Lower lobe of right lung (tissue), 2 donors: ENCODE results near the gene NR2E3. TPM values are rescaled to one million over a fixed set of nuclear protein-coding genes. Genes with fewer than 3 reads are reported as not detected.

Source experiments
- ATAC-seq, 2 donors: fragments of 200-7000 bp; cut with Tn5 transposase; one replicate each; pipeline ENCODE4 v1.9.1; 2020 to 2022; ENCODE audit warnings: mild to moderate bottlenecking in 2 of 2, moderate library complexity in 2 of 2
- DNase-seq: peaks from one replicate; pipeline ENCODE4 v3.0.0-alpha.2; 2020
- H3K27ac ChIP-seq: fragments of 200-600 bp; one replicate; pipeline ENCODE4 v1.8.0; 2022
- H3K27me3 ChIP-seq: fragments of 200-600 bp; one replicate; pipeline ENCODE4 v1.8.0; 2022; ENCODE audit warnings: low read depth
- H3K36me3 ChIP-seq: fragments of 200-600 bp; one replicate; pipeline ENCODE4 v1.8.0; 2022; ENCODE audit warnings: mild to moderate bottlenecking
- H3K4me1 ChIP-seq: fragments of 200-600 bp; one replicate; pipeline ENCODE4 v1.8.0; 2022
- H3K4me3 ChIP-seq: fragments of 200-600 bp; one replicate; pipeline ENCODE4 v1.8.0; 2022; ENCODE audit warnings: mild to moderate bottlenecking
- H3K9me3 ChIP-seq: fragments of 200-600 bp; one replicate; pipeline ENCODE4 v1.8.0; 2022
- intact Hi-C: fragments of 100-400 bp; cut with DNase I; formaldehyde crosslinking; loops from one replicate; pipeline ENCODE4 v1.11.0; 2022
- total RNA-seq: library from RNA; stranded (reverse); fragmentation: NEBNext Ultra II Directional; extraction: Animal tissue kit (Norgen Biotek cat#: 25700); gene quantifications from one replicate; pipeline ENCODE4 v1.2.1, GENCODE V29; 2021
- TF ChIP-seq, protein P1 (sequence below): fragments of 200-600 bp; IDR thresholded peaks from one replicate; pipeline ENCODE4 v1.8.0; 2022; ENCODE audit warnings: antibody characterized with exemption, mild to moderate bottlenecking
- donor health status: DM: no; HTN: yes; CAD: no; lungs with severe emphysema.

NR2E3 gene
- total RNA-seq, 1 donor from 2014 or later = not detected

DNA sequence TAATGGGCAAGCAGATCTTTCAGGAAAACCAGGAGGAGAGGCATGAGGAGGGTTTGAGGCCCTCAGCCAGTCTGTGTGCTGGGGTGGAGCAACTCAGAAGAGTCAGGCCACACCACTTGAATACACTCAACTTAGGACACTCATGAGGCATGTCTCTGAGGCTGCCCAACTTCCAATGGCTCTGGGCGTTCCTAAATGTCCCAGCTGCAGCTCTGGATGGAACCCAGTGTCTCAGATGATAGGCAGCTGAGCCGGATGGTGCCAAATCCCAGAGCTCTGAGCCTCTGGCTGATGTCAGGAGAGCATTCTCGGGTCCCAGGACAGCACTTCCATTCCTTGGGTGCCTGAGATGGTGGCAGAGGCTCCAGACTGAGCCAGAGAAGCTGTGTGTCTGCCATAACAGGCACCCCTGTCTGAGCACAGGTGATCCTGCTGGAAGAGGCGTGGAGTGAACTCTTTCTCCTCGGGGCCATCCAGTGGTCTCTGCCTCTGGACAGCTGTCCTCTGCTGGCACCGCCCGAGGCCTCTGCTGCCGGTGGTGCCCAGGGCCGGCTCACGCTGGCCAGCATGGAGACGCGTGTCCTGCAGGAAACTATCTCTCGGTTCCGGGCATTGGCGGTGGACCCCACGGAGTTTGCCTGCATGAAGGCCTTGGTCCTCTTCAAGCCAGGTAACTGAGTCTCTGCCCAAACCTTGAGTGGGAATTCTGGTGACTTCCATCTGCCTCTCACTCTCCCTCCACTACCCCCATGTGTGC, 2.8 kb downstream of the NR2E3 start:
- intact Hi-C loops = no loop called here

DNA sequence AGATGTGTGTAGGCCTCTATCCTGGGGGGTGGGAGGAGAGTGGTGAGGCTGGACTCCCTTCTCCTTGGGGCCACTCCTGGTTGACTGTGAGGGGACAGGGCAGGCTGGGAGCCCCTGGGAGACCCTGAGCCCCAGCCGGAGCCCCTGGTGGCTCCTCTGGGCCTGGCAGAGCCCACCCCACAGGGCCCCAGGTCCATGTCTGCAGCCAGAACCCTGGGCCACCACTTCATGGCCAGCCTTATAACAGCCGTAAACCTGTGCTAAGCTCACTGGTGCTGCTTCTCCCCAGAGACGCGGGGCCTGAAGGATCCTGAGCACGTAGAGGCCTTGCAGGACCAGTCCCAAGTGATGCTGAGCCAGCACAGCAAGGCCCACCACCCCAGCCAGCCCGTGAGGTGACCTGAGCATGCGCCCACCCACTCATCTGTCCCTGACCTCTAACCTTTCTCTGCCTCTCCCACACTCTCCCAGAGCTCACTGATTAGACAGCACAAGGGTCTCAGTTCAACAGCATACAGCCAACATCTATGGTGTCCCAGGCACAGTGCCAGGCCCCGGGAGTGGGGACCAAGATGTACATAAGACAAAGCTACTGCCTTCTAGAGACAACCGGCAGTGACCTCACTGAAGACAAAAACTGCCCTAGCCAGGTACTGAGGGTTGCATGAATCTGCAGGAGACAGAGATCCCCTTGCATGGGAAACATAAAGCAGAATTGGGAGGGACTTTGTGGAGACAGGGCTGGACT, 3.5 kb downstream of the NR2E3 start:
- TF ChIP-seq, protein P1, sequence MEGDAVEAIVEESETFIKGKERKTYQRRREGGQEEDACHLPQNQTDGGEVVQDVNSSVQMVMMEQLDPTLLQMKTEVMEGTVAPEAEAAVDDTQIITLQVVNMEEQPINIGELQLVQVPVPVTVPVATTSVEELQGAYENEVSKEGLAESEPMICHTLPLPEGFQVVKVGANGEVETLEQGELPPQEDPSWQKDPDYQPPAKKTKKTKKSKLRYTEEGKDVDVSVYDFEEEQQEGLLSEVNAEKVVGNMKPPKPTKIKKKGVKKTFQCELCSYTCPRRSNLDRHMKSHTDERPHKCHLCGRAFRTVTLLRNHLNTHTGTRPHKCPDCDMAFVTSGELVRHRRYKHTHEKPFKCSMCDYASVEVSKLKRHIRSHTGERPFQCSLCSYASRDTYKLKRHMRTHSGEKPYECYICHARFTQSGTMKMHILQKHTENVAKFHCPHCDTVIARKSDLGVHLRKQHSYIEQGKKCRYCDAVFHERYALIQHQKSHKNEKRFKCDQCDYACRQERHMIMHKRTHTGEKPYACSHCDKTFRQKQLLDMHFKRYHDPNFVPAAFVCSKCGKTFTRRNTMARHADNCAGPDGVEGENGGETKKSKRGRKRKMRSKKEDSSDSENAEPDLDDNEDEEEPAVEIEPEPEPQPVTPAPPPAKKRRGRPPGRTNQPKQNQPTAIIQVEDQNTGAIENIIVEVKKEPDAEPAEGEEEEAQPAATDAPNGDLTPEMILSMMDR = no peak
- intact Hi-C loops = no loop called here
- no peak overlapping the region for H3K27ac ChIP-seq
- H3K4me3 ChIP-seq = no peak overlapping the region
- no peaks in the 10 kb centered on the region for H3K4me1 ChIP-seq
- ATAC-seq (peak in 1 of 2 donors; percentile 4), DNase-seq (no peak)
- H3K9me3 ChIP-seq = no peaks in the 10 kb centered on the region
- H3K36me3 ChIP-seq = no peaks in the 10 kb centered on the region
- H3K27me3 ChIP-seq = no peaks in the 10 kb centered on the region

More for the DNA sequence above, 2.8 kb downstream of the NR2E3 start:
- Histone ChIP-seq H3K9me3 (no peaks in the 10 kb centered on the region), H3K36me3 (no peaks in the 10 kb centered on the region), H3K4me1 (no peaks in the 10 kb centered on the region), H3K27ac (no peak overlapping the region), H3K4me3 (no peak overlapping the region), H3K27me3 (no peaks in the 10 kb centered on the region)
- ATAC-seq = peak; percentile 13 to 50
- no peak for DNase-seq
- TF ChIP-seq, protein P1 = no peak

DNA sequence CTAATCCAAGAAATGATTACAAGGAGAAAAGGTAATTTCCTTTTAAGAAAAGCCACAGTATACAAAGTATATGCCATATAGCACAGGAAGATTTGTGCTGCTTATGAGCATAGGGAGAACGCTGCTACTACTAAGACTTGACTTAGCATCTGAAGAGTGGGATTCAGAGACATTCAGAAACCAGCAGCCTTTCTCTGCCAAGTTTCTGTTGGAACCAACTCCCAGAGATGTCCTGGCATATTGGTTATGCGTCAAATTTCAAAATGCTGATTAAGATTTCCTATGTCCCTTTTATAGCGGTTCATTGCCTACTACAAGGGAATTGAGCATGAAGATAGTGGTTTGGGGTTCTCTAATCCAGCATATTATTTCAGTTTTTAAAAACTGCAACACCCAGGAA, 4.9 kb downstream of the NR2E3 start:
- intact Hi-C loops = no loop called here
- no peaks in the 10 kb centered on the region for H3K4me1 ChIP-seq
- no peak overlapping the region for H3K27ac ChIP-seq
- no peak for DNase-seq
- H3K36me3 ChIP-seq = no peaks in the 10 kb centered on the region
- TF ChIP-seq, protein P1 = no peak
- H3K27me3 ChIP-seq = no peaks in the 10 kb centered on the region
- no peak overlapping the region for H3K4me3 ChIP-seq
- peaks cover 7% of the 10 kb centered on the region for H3K9me3 ChIP-seq
- no peak for ATAC-seq

DNA sequence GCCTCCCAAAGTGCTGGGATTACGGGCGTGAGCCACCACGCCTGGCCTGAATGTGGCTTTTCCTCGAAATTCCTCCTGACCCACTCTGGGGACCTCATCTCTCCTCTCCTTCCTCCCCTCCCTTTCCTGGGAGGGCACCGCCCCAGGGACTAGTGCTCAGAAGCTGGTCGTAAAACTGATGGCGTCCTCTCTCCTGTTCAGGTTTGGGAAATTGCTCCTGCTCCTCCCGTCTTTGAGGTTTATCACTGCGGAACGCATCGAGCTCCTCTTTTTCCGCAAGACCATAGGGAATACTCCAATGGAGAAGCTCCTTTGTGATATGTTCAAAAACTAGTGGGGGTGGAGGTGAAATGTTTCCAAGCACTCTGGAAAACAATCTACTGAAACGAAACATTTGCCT, 7.0 kb downstream of the NR2E3 start:
- no peak for DNase-seq
- Histone ChIP-seq H3K27me3 (no peaks in the 10 kb centered on the region), H3K4me1 (no peaks in the 10 kb centered on the region), H3K4me3 (no peak overlapping the region), H3K27ac (no peak overlapping the region), H3K9me3 (peaks cover 28% of the 10 kb centered on the region), H3K36me3 (no peaks in the 10 kb centered on the region)
- intact Hi-C loops = no loop called here
- no peak for ATAC-seq
- TF ChIP-seq, protein P1 = no peak

DNA sequence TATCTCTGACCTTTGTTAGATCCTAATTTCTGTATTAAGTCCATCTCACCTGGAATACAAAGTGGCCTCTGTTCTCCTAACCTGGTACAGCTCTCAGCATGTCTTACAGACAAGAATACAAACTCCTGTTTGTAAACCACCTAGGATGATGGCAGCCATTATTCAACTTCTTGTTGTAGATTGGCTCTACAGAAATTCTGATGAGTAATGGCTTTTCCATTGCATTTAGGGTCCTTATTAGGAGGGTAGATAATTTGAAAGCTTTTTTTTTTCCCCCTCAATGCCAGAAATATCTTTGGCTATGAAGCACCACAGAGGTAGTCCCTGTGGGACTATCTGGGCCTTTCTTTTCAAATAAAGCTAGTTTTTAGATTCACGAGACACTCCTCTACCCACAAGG, 9.8 kb downstream of the NR2E3 start:
- H3K4me3 ChIP-seq = no peak overlapping the region
- TF ChIP-seq, protein P1 = no peak
- peaks cover 43% of the 10 kb centered on the region for H3K9me3 ChIP-seq
- intact Hi-C loops = no loop called here
- H3K36me3 ChIP-seq = peaks cover 9% of the 10 kb centered on the region
- no peaks in the 10 kb centered on the region for H3K27me3 ChIP-seq
- DNase-seq (no peak), ATAC-seq (no peak)
- no peaks in the 10 kb centered on the region for H3K4me1 ChIP-seq
- no peak overlapping the region for H3K27ac ChIP-seq
